ENCODE data around the gene DCLK2.
A peak's percentile ranks its signal among the peaks of the same experiment; 100 is the strongest.

The DCLK2 gene

DNA sequence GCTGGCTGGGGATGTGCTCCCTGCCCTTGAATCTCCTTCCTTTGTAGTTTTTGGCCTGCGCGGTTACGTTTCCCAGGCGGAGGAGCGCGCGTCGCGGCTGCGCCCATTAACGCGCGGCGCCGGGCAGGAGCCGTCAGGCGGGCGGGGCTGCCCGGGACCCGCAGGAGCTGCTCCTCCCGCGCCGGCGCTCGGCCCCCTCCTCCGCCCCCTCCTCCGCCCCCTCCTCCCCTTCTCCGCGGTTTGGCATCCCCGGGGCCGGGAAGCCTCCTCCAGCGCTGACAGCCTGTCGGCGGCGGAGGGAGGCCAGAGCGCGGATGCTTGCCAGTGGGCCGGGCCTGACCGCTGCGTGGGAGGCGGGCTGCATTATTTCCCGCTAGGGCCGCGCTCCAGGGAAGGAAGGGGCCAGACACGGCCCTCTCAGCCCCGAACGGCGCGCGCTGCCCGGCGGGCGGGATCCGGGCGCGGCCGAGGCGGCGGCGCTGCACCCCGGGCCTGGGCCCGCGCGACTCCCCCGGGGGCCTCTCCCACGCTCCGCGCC, at the start of gene DCLK2:
Gene DCLK2, plus strand, starts transcription at position 405 of the 538 bp plus-strand sequence. CDS start 583 bp downstream, outside the sequence.
- peak; percentile 88 for DNase-seq (ENCODE audit: low read depth)

DNA sequence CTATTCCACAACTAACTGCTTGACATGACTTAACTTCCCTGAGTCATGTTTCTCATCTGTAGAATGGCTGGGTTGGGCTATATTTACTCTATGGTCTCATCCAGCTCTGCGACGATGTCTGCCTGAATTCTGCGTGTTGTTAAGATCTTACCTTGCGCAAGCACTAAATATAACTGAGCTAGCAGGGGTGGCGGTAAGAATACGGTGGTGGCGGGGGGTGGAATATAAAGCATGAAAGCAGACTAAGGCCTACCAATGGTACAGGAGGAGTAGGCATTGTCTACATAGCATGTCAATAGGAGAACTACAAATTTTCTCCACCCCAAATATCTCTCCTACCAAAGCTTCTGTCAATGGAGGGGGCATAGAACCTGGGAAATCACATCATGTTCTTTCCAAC, 45.7 kb upstream of the DCLK2 start:
- no peak for DNase-seq (ENCODE audit: low read depth)

DNA sequence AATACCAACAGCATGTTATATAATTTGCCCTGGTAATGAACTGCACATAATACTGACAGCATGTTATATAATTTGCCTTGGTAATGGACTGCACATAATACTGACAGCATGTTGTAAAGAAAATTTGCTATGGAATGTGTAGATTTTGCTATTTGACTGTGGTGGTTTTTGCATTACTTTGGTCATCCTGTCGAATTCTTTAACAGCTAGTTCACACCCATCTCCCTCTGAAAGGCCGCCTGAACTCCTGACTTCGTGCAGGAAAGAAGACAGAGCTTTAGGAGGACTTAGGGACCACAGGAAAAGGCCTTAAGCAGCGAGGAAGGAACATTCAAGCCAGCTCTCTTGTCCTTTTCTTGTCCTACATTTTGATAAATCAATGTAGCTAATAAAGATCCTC, 45.2 kb upstream of the DCLK2 start:
- peak; percentile 12 for DNase-seq (ENCODE audit: low read depth)

DNA sequence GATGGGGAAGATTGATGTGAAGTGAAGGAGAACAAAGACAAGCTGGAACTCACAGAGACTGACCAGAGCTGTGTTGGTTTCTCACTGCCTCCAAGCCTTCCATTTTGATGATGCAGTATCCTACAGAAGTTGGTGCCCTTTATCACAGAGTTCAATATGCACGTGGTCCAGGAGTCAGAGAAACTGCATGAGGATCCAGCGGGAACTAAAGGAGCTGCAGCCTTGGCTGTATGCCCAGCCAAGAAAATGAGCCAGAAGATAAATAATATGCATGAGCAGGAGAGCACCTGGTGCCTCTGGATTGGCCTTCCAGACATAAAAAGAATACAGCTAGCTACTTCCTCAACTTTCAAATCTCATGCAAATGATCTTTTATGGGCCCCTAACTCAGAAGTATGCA, 44.3 kb upstream of the DCLK2 start:
- DNase-seq (ENCODE audit: low read depth): peak; percentile 49

- no peak for DNase-seq (ENCODE audit: low read depth)
Measured at GRCh38 chr4:150037251-150037856, 40.9 kb upstream of the DCLK2 start.

- DNase-seq (ENCODE audit: low read depth): no peak
Measured at GRCh38 chr4:150038335-150039076, 39.7 kb upstream of the DCLK2 start.

GRCh38 chr4:150039274-150040127, 38.7 kb upstream of the DCLK2 start:
- DNase-seq (ENCODE audit: low read depth): no peak

DNA sequence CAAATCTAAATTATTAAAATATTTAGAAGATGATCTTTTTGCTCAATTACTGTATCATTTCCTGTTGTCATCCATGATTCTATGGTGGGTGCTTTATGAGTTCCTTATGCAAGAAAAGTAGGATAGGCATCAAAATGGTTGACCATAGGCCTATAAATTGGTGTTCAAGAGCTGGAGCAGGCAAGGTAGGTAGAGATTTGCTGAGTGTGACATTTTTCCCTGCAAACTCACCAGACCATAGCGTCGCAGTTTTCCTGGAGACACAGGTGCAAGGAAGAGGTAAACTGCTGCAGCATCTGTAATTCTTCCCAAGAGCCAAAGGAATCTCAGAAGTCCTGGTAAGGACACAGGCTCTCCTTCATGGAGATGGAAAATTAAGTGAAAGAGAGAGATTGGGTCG, 33.7 kb upstream of the DCLK2 start:
- no peak for DNase-seq (ENCODE audit: low read depth)

GRCh38 chr4:150045410-150045809, 32.8 kb upstream of the DCLK2 start:
- no peak for DNase-seq (ENCODE audit: low read depth)

- DNase-seq (ENCODE audit: low read depth): no peak
Measured at GRCh38 chr4:150046728-150047217, 31.5 kb upstream of the DCLK2 start.

GRCh38 chr4:150047546-150047945, 30.7 kb upstream of the DCLK2 start:
- no peak for DNase-seq (ENCODE audit: low read depth)

GRCh38 chr4:150049682-150050081, 28.6 kb upstream of the DCLK2 start:
- DNase-seq (ENCODE audit: low read depth): no peak

DNA sequence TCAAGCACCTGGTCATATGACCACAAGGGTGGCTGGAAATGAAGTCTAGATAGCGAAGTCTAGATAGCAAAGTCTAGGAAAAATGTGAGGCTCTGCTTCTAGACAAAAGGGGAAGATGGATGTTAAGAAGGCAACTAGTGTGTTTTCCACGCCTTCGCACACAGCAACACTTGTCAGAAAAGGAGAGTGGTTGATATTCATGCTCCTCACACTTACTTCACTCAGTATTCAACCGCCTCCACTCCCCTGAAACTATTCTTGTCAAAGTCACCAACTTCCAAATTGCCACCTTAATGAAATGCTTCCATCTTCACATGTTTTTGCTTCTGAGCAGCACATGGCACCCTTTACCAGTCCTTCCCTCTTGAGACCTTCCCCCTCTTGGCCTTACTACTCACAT, 27.7 kb upstream of the DCLK2 start:
- no peak for DNase-seq (ENCODE audit: low read depth)

DNA sequence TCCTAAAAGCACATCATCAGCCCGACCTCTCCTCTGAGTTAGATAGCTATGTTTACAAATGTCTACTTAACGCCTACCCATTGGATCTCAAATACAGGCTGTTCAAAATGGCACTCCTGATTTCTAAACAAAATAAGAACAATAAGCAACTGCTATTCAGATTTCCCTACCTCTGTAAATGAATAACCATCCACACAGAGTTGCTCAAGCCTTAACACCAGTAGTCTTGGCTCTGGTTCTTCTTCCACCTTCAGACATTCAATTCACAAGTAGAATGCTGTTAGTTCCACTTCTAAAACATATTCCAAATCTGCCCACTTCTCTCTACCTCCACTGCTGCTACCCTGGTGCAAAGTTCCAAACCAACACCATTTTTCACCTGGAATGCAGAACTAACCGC, 27.1 kb upstream of the DCLK2 start:
- no peak for DNase-seq (ENCODE audit: low read depth)

DNA sequence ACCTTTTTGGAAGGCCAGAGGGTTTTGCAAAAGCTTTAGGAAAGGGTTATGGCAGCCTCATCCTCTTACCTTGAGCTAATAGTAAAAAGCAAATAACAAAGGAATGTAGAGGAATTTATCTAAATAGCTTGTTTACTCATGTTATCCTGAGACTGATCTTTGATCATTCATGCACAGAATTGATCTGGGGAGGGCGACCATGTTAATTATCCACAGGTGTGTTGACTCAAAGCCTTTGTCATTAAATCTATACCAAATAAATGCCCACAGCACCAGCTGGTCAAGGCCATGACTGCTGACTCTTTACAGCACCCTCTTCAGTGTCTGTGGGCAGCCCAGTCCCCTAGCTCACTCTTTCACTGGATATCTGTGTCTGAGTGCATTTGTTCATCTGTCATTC, 22.8 kb upstream of the DCLK2 start:
- no peak for DNase-seq (ENCODE audit: low read depth)

DNA sequence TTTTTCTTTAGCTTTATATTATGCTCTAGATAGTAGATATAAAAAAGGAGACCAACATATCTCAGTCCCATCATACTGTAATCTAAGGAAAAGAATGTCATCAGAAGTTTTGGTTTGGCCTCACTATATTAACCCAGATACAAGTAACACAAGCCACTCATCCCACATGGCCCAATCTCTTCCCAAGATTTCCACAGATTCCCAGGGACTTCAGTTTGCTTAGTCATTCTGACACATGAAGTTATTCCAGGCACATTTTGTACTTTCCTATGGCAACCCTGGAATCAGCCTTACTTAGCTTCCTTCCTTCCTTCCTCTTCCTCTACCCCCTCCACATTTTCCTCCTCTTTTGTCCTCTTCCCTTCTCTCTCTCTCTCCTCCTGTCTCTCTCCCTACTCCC, 21.7 kb upstream of the DCLK2 start:
- no peak for DNase-seq (ENCODE audit: low read depth)

DNA sequence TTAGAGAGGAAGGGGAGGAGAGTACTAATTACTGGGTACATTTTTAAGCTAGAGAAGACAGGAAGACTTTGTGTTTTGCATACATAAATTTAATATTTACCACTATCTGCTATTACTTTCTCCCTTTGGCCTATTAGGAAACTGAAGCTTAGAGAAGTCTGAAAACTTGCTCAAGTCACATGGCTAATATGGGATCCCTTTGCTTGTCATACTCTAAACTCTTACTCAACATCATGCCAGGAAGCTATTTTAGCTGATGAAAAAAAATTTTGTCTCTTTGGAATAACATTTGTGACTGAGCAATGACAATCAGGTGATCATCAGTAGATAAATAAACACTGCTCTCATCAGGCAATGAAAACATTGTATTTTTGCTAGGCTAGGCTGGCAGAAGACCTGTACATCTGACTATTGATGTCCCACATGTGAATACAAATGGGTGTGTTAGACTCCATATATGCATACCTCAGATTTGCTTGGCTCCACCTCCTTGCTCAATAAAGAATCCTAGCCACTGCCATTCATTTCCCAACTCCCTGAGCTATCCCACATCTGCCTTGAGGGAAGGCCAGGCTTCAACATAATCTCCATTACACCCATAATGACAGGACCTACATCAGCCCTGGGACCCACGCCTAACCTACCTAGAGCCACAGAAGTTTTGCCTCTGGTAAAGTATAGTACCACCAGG, 17.0 kb upstream of the DCLK2 start:
- DNase-seq (ENCODE audit: low read depth): no peak

DNA sequence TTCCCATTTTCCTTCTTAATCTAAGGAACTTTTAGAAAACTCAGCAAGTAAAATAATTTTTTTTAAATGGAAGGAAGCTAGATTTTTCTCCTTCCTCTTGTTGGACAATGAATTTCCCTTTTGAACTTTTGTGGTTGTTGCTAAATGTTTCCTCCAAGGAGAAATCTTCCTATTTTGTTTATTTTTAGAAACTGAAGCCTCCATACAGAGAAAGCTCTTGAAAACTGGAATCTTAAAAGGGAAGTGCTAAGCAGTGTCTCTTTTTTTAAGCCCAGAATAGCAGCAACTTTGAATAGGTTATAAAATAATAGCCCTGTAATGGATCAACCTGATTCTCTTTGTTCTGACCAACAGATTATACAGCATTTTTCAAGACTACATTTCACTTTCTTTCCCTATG, 15.1 kb upstream of the DCLK2 start:
- no peak for DNase-seq (ENCODE audit: low read depth)

DNA sequence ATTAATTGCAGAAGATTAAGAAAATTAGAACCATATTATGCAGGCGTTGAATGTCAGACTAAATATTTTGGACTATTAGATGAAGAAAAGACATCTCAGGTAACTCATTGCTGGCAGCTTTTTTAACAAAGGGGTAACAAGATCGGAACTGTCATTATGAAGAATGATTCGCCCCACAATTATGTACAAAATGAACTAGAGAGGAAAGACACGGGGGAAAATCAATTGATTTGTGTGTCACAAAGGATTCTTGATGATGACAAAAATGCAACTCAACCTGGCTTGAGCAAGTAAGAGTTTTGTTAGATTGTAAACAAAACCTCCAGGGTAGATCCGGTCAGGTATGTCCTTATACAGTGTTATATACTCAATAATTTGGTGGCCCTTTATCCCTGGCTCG, 12.5 kb upstream of the DCLK2 start:
- DNase-seq (ENCODE audit: low read depth): no peak

- no peak for DNase-seq (ENCODE audit: low read depth)
Measured at GRCh38 chr4:150067859-150068258, 10.4 kb upstream of the DCLK2 start.

DNA sequence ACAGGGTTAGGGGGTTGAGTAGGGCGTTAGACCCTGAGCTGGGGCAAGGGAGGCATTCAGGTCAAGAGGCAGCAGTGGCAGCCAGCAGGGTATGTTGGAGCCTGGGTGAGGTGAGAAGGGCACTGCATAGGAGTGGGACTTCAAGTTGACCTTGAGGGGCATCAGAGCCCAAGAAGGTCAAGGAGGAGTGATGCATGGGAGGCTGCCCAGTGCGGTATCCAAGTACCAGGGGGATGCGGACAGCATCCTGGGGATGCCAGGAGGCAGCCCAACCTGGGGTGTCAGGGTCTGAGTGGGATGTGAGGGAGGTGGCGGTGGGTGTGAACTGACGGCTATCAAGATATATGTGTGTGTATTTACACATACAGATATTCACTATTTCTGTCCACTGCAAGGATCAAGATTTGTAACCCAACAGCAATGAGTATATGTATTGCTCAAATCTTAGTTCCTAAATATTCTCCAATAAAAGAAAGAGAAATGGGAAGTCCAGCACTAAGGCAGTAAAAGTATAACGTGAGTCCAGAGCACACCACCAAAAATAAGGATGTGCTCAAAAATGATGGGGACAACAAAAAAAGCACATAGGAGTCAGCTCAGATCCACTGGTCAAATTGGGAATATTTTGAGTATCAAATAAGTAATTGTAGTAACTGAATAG, 9.8 kb upstream of the DCLK2 start:
- DNase-seq (ENCODE audit: low read depth): no peak
